ENCODE results near the gene RAPGEFL1.

- TF ChIP-seq CTCF (IDR thresholded peaks at IDR 0.05; ENCODE audit: borderline replicate concordance, extremely low read depth, low read length, poor library complexity, severe bottlenecking) (no peak), EZH2 (IDR thresholded peaks at IDR 0.05; ENCODE audit: borderline replicate concordance, low read depth, low read length, severe bottlenecking) (no peak)
Measured at GRCh38 chr17:40181205-40181604, 3.9 kb downstream of the RAPGEFL1 start.

All from DND-41 (cell line).